D341Med (cell line): Measurements from ENCODE around the gene SKI.

Experiments
- DNase-seq: peaks from one replicate; pipeline ENCODE4 v3.0.0; 2012; ENCODE audit warnings: low spot score

The SKI gene

GRCh38 chr1:2352341-2352896 lies 124.3 kb downstream of the SKI start:
- DNase-seq = no peak

- DNase-seq = no peak
Observed at GRCh38 chr1:2352897-2353550, 124.9 kb downstream of the SKI start.

- DNase-seq = no peak
Observed at GRCh38 chr1:2353551-2354438, 125.7 kb downstream of the SKI start.

GRCh38 chr1:2354511-2355372 lies 126.6 kb downstream of the SKI start:
- no peak for DNase-seq

GRCh38 chr1:2355373-2356261 lies 127.5 kb downstream of the SKI start:
- no peak for DNase-seq

- DNase-seq = no peak
Observed at GRCh38 chr1:2356401-2356800, 128.3 kb downstream of the SKI start.

GRCh38 chr1:2356911-2357845 lies 129.1 kb downstream of the SKI start:
- DNase-seq = no peak

- no peak for DNase-seq
Observed at GRCh38 chr1:2358072-2358471, 130.0 kb downstream of the SKI start.

- DNase-seq = no peak
Observed at GRCh38 chr1:2358651-2359640, 130.8 kb downstream of the SKI start.
